A549 (cell line): ENCODE data around the gene NELFB. TPM values are rescaled to one million over a fixed set of nuclear protein-coding genes. Genes with fewer than 3 reads are reported as not detected.
A peak's percentile ranks its signal among the peaks of the same experiment; 100 is the strongest.

ENCODE experiments used
- ATAC-seq, 2 experiments: fragments of 200-7000 bp in 1 of 2; fragments of >200 bp in 1 of 2; cut with Nextera tagmentation in 1 of 2; cut with Tn5 transposase in 1 of 2; 3 replicates each; pipeline versions ENCODE4 v1.8.0 to v1.9.1; 2018 to 2020; ENCODE audit warnings: mild to moderate bottlenecking in 1 of 2, moderate library complexity in 1 of 2
- CTCF ChIA-PET: fragments of 300-600 bp; sonication (Branson Sonifier 250); formaldehyde crosslinking; extraction: SDS; loops from one replicate; lab custom pipeline; 2021; ENCODE audit warnings: antibody characterized with exemption, inconsistent platforms; lab: Yijun Ruan, JAX
- POLR2A ChIA-PET: fragments of 350-600 bp; formaldehyde crosslinking; extraction: SDS; loops from one replicate; lab custom pipeline; 2021; ENCODE audit warnings: antibody characterized with exemption, inconsistent platforms; lab: Yijun Ruan, JAX
- DNase-seq, 2 experiments: peaks; one replicate each; pipeline versions ENCODE4 v3.0.0 to v3.0.0-alpha.2; 2011 to 2016; ENCODE audit warnings: low read depth in 1 of 2, low spot score in 1 of 2
- FAIRE-seq: peaks from 2 replicates; lab custom pipeline; 2011; peaks lifted over from hg19 to GRCh38; lab: Jason Lieb, UNC
- H3K27ac ChIP-seq, 2 experiments: fragments of >200 bp; sonication (Bioruptor Twin); formaldehyde crosslinking; 3 replicates each; pipeline ENCODE4 v1.5.1; 2016 to 2017
- H3K4me1 ChIP-seq: fragments of >200 bp; sonication (Bioruptor Twin); formaldehyde crosslinking; 3 replicates; pipeline ENCODE4 v1.6.1; 2016
- H3K4me2 ChIP-seq: fragments of >200 bp; sonication (Bioruptor Twin); formaldehyde crosslinking; 3 replicates; pipeline ENCODE4 v1.6.1; 2016
- H3K4me3 ChIP-seq: fragments of >200 bp; sonication (Bioruptor Twin); formaldehyde crosslinking; 3 replicates; pipeline ENCODE4 v1.5.1; 2016
- H3K9me3 ChIP-seq: fragments of >200 bp; sonication (Bioruptor Twin); formaldehyde crosslinking; 3 replicates; pipeline ENCODE4 v1.6.1; 2016
- BHLHE40 ChIP-seq: IDR thresholded peaks from 2 replicates; pipeline ENCODE4 v1.6.1; 2012; ENCODE audit warnings: low read depth, low read length, inconsistent platforms
- CHD4 ChIP-seq: fragments of 200-600 bp; sonication (generic); IDR thresholded peaks from 2 replicates; pipeline ENCODE4 v1.6.1; 2016; ENCODE audit warnings: antibody characterized with exemption, mild to moderate bottlenecking, borderline replicate concordance
- EHF ChIP-seq: fragments of 250-450 bp; sonication (Bioruptor Pico); IDR thresholded peaks from 2 replicates; pipeline ENCODE4 v1.5.0; 2020; ENCODE audit warnings: mild to moderate bottlenecking
- EHMT2 ChIP-seq: fragments of 200-600 bp; sonication (generic); IDR thresholded peaks from 2 replicates; pipeline ENCODE4 v1.6.1; 2016; ENCODE audit warnings: antibody characterized with exemption, low read depth, mild to moderate bottlenecking, moderate library complexity
- ESRRA ChIP-seq: fragments of 150-350 bp; IDR thresholded peaks from 2 replicates; pipeline ENCODE4 v1.6.1; 2014; ENCODE audit warnings: mild to moderate bottlenecking, low read length, borderline replicate concordance
- FOSB ChIP-seq: fragments of 250-450 bp; sonication (Bioruptor Pico); IDR thresholded peaks from 2 replicates; pipeline ENCODE4 v1.5.0; 2020; ENCODE audit warnings: mild to moderate bottlenecking, moderate library complexity
- FOSL2 ChIP-seq, 2 experiments: fragments of 450-650 bp in 1 of 2; fragments of >200 bp in 1 of 2; sonication (Bioruptor Twin) in 1 of 2; formaldehyde crosslinking; IDR thresholded peaks; 2 replicates each; pipeline versions ENCODE4 v1.5.0 to v1.6.1; 2016 to 2020; ENCODE audit warnings: mild to moderate bottlenecking in 1 of 2, moderate library complexity in 1 of 2
- FOXS1 ChIP-seq: fragments of 250-450 bp; sonication (Bioruptor Pico); IDR thresholded peaks from 2 replicates; pipeline ENCODE4 v1.5.0; 2020; ENCODE audit warnings: mild to moderate bottlenecking, moderate library complexity
- GATA3 ChIP-seq: IDR thresholded peaks from 2 replicates; pipeline ENCODE4 v1.6.1; 2012; ENCODE audit warnings: borderline replicate concordance
- HDAC2 ChIP-seq: fragments of 200-600 bp; sonication (generic); IDR thresholded peaks from 2 replicates; pipeline ENCODE4 v1.6.1; 2016
- HEYL ChIP-seq: fragments of 250-450 bp; sonication (Bioruptor Pico); IDR thresholded peaks from 2 replicates; pipeline ENCODE4 v1.8.0; 2021; ENCODE audit warnings: mild to moderate bottlenecking, moderate library complexity
- HOXA7 ChIP-seq: fragments of 250-450 bp; sonication (Bioruptor Pico); IDR thresholded peaks from 2 replicates; pipeline ENCODE4 v1.5.0; 2020; ENCODE audit warnings: mild to moderate bottlenecking, moderate library complexity
- HOXB13 ChIP-seq: fragments of 250-450 bp; sonication (Bioruptor Pico); IDR thresholded peaks from 2 replicates; pipeline ENCODE4 v1.5.0; 2020; ENCODE audit warnings: low read depth, mild to moderate bottlenecking, moderate library complexity
- JUN ChIP-seq, 2 experiments: fragments of >200 bp; sonication (Bioruptor Twin); formaldehyde crosslinking; IDR thresholded peaks; 2 replicates in 1 of 2; 3 replicates in 1 of 2; pipeline ENCODE4 v1.6.1; 2016 to 2017
- JUNB ChIP-seq: fragments of >200 bp; sonication (Bioruptor Twin); formaldehyde crosslinking; IDR thresholded peaks from 2 replicates; pipeline ENCODE4 v1.6.1; 2016
- MAFK ChIP-seq: fragments of 450-650 bp; IDR thresholded peaks from 2 replicates; pipeline ENCODE4 v1.6.1; 2014; ENCODE audit not compliant: partially characterized antibody
- MAZ ChIP-seq: fragments of 150-350 bp; IDR thresholded peaks from 2 replicates; pipeline ENCODE4 v1.6.1; 2014; ENCODE audit warnings: antibody characterized with exemption, low read depth, low read length, borderline replicate concordance
- NPAS2 ChIP-seq: fragments of 250-450 bp; sonication (Bioruptor Pico); IDR thresholded peaks from 2 replicates; pipeline ENCODE4 v1.8.0; 2022; ENCODE audit warnings: mild to moderate bottlenecking, moderate library complexity, borderline replicate concordance
- PHF8 ChIP-seq: fragments of 200-600 bp; sonication (generic); IDR thresholded peaks from 2 replicates; pipeline ENCODE4 v1.6.1; 2016; ENCODE audit warnings: low read depth, mild to moderate bottlenecking, antibody characterized with exemption, moderate library complexity, borderline replicate concordance
- ZFP36 ChIP-seq: fragments of 450-650 bp; IDR thresholded peaks from 2 replicates; pipeline ENCODE4 v1.6.1; 2014; ENCODE audit warnings: borderline replicate concordance; ENCODE audit not compliant: partially characterized antibody
- WGBS: methylation state at CpG from one replicate; pipeline ENCODE4 v1.1.6; 2017; ENCODE audit errors: missing lambda C conversion rate; 5-methylcytosine and 5-hydroxymethylcytosine counted together
- polyA plus RNA-seq, 4 experiments: library from polyadenylated mRNA; depleted of rRNA in 3 of 4; stranded (reverse); fragments of >200 nt; fragmentation: RNase III in 1 of 4; extraction: RNeasy Plus Mini Kit Qiagen cat#74134 plus additional on column Dnase treatment in 1 of 4; gene quantifications; 2 replicates in 3 of 4; 3 replicates in 1 of 4; pipeline ENCODE4 v1.2.3, GENCODE V29; 2011 to 2017
- TF ChIP-seq, protein P1 (sequence below): fragments of 450-650 bp; IDR thresholded peaks from 2 replicates; pipeline ENCODE4 v1.6.1; 2014; ENCODE audit warnings: antibody characterized with exemption
- TF ChIP-seq, protein P2 (sequence below): fragments of >200 bp; sonication (Bioruptor Twin); formaldehyde crosslinking; IDR thresholded peaks from 3 replicates; pipeline ENCODE4 v1.5.1; 2016

Gene NELFB
- polyA plus RNA-seq, 2 of the 4 experiments (the other 2 are of a cell fraction): 31.8 to 45.3 TPM

- 77% methylated on average over 31 of the region's 40 CpGs for WGBS
- DNase-seq (no peak), FAIRE-seq (no peak), ATAC-seq (no peak)
- Histone ChIP-seq H3K4me2 (no peak overlapping the region), H3K9me3 (no peaks in the 10 kb centered on the region), H3K27ac (peak overlapping the region in 1 of 2 experiments; percentile 44; a peak in 1 of 6 replicates), H3K4me3 (no peak overlapping the region), H3K4me1 (peaks cover 39% of the 10 kb centered on the region)
- POLR2A ChIA-PET: no interaction called here
- no peak for TF ChIP-seq GATA3
- TF ChIP-seq HEYL (CRISPR knock-in tag): no peak
- no peak for TF ChIP-seq CHD4
- no peak for TF ChIP-seq HDAC2
- TF ChIP-seq JUNB: no peak
- TF ChIP-seq EHF (CRISPR knock-in tag): no peak
- no peak for TF ChIP-seq HOXB13 (CRISPR knock-in tag)
- no peak for TF ChIP-seq BHLHE40
- no peak for TF ChIP-seq PHF8
- TF ChIP-seq, protein P1, sequence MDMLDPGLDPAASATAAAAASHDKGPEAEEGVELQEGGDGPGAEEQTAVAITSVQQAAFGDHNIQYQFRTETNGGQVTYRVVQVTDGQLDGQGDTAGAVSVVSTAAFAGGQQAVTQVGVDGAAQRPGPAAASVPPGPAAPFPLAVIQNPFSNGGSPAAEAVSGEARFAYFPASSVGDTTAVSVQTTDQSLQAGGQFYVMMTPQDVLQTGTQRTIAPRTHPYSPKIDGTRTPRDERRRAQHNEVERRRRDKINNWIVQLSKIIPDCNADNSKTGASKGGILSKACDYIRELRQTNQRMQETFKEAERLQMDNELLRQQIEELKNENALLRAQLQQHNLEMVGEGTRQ: no peak
- no peak for TF ChIP-seq FOSL2 (IDR thresholded peaks at IDR 0.05)
- no peak for TF ChIP-seq FOSL2 (CRISPR knock-in tag; IDR thresholded peaks at IDR 0.05)
- CTCF ChIA-PET: interaction anchor here (0.6 to 8.6 kb wide), 7 partner anchors 10 to 205 kb away, joined by 3 to 71 read pairs (median 4); partner anchors contain the start of gene CYSRT1
Measured at GRCh38 chr9:137233143-137233980, 21.8 kb upstream of the NELFB start.

GRCh38 chr9:137234055-137234697 lies 21.0 kb upstream of the NELFB start:
- DNase-seq: no peak
- 88% methylated on average over 30 of the region's 40 CpGs for WGBS
- Histone ChIP-seq H3K4me1 (peaks cover 47% of the 10 kb centered on the region), H3K27ac (peak overlapping the region in 1 of 2 experiments; percentile 44; a peak in 1 of 6 replicates), H3K4me3 (no peak overlapping the region), H3K9me3 (no peaks in the 10 kb centered on the region), H3K4me2 (no peak overlapping the region)
- CTCF ChIA-PET: interaction anchor here (1.1 to 8.6 kb wide), 8 partner anchors 10 to 205 kb away, joined by 3 to 71 read pairs (median 4); partner anchors contain the start of genes CYSRT1 and SSNA1
- ATAC-seq: no peak
- no peak for TF ChIP-seq HEYL (CRISPR knock-in tag)
- TF ChIP-seq MAFK: no peak
- TF ChIP-seq BHLHE40: no peak
- TF ChIP-seq, protein P2, sequence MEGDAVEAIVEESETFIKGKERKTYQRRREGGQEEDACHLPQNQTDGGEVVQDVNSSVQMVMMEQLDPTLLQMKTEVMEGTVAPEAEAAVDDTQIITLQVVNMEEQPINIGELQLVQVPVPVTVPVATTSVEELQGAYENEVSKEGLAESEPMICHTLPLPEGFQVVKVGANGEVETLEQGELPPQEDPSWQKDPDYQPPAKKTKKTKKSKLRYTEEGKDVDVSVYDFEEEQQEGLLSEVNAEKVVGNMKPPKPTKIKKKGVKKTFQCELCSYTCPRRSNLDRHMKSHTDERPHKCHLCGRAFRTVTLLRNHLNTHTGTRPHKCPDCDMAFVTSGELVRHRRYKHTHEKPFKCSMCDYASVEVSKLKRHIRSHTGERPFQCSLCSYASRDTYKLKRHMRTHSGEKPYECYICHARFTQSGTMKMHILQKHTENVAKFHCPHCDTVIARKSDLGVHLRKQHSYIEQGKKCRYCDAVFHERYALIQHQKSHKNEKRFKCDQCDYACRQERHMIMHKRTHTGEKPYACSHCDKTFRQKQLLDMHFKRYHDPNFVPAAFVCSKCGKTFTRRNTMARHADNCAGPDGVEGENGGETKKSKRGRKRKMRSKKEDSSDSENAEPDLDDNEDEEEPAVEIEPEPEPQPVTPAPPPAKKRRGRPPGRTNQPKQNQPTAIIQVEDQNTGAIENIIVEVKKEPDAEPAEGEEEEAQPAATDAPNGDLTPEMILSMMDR: no peak
- no peak for TF ChIP-seq JUNB
- no peak for TF ChIP-seq ESRRA
- no peak for TF ChIP-seq HOXA7 (CRISPR knock-in tag)
- TF ChIP-seq FOSB (CRISPR knock-in tag): no peak
- TF ChIP-seq MAZ: no peak
- TF ChIP-seq ZFP36: no peak
- no peak for TF ChIP-seq HDAC2
- no peak for TF ChIP-seq JUN (IDR thresholded peaks at IDR 0.05)
- TF ChIP-seq FOXS1 (CRISPR knock-in tag): no peak
- no peak for TF ChIP-seq EHMT2
- TF ChIP-seq NPAS2 (CRISPR knock-in tag): no peak
- POLR2A ChIA-PET: no interaction called here
- FAIRE-seq: no peak
